Immature natural killer cell (primary cell): Measurements from ENCODE around the gene RUNX1. TPM values are rescaled to one million over a fixed set of nuclear protein-coding genes. Genes with fewer than 3 reads are reported as not detected.

Experiments used
- DNase-seq, 3 donors: peaks; one replicate each; pipeline ENCODE4 v3.0.0; 2022; ENCODE audit warnings: mixed read lengths in 1 of 3
- H3K27ac Mint-ChIP-seq, 6 donors: one replicate each; pipeline ENCODE4 v1.8.0; 2020; ENCODE audit warnings: mixed read lengths in 6 of 6, mild to moderate bottlenecking in 5 of 6, inconsistent platforms in 4 of 6, moderate library complexity in 3 of 6
- H3K27me3 Mint-ChIP-seq, 3 donors: one replicate each; pipeline ENCODE4 v1.8.0; 2020 to 2021; ENCODE audit warnings: low read depth in 3 of 3, mild to moderate bottlenecking in 3 of 3, mixed read lengths in 3 of 3, moderate library complexity in 3 of 3, inconsistent platforms in 1 of 3
- H3K36me3 Mint-ChIP-seq, 3 donors: one replicate each; pipeline ENCODE4 v1.8.0; 2020; ENCODE audit warnings: mixed read lengths in 3 of 3, inconsistent platforms in 2 of 3, mild to moderate bottlenecking in 2 of 3
- H3K4me1 Mint-ChIP-seq, 2 donors: one replicate each; pipeline ENCODE4 v1.8.0; 2020; ENCODE audit warnings: inconsistent platforms in 2 of 2, mild to moderate bottlenecking in 2 of 2, mixed read lengths in 2 of 2, moderate library complexity in 1 of 2
- H3K4me3 Mint-ChIP-seq, 5 donors: one replicate each; pipeline ENCODE4 v1.8.0; 2020; ENCODE audit warnings: mild to moderate bottlenecking in 5 of 5, mixed read lengths in 5 of 5, inconsistent platforms in 3 of 5, moderate library complexity in 3 of 5
- H3K9me3 Mint-ChIP-seq, 6 donors: one replicate each; pipeline ENCODE4 v1.8.0; 2020; ENCODE audit warnings: mild to moderate bottlenecking in 6 of 6, mixed read lengths in 6 of 6, inconsistent platforms in 4 of 6, moderate library complexity in 3 of 6
- polyA plus RNA-seq, 3 donors: library from polyadenylated mRNA; unstranded; fragments of 300-500 nt; fragmentation: Illumina TruSeq; gene quantifications; one replicate each; pipeline ENCODE4 v1.2.3, GENCODE V29; 2021

RUNX1 gene
- polyA plus RNA-seq, 3 donors from 2014 or later = 6.2 to 25.2 (median 10.6) TPM

- H3K9me3 Mint-ChIP-seq = no peaks in the 10 kb centered on the region
- peaks cover 96 to 100% of the 10 kb centered on the region in 2 donors for H3K4me1 Mint-ChIP-seq
- H3K4me3 Mint-ChIP-seq = peak overlapping the region; percentile 48 to 96 (median 60)
- H3K27ac Mint-ChIP-seq = peak overlapping the region; percentile 71 to 100 (median 90)
- no peak for DNase-seq
- peaks cover 3 to 14% (median 10%) of the 10 kb centered on the region in 3 donors for H3K36me3 Mint-ChIP-seq
- peaks cover 2 to 10% (median 7%) of the 10 kb centered on the region in 3 donors for H3K27me3 Mint-ChIP-seq
Measured at GRCh38 chr21:35039595-35040289, 9.4 kb downstream of the RUNX1 start.

- Mint-ChIP-seq H3K27ac (peak overlapping the region; percentile 52 to 100 (median 96)), H3K27me3 (peaks cover 1 to 9% (median 4%) of the 10 kb centered on the region in 3 donors), H3K9me3 (peaks cover 0 to 1% (median 0%) of the 10 kb centered on the region in 6 donors), H3K36me3 (peaks cover 9 to 22% (median 18%) of the 10 kb centered on the region in 3 donors), H3K4me1 (peaks cover 96 to 100% of the 10 kb centered on the region in 2 donors), H3K4me3 (peak overlapping the region in 4 of 5 donors; percentile 2 to 89 (median 17))
- DNase-seq = no peak
Measured at GRCh38 chr21:35038772-35039319, 10.3 kb downstream of the RUNX1 start.

- peak overlapping the region; percentile 50 to 89 (median 74) for H3K4me3 Mint-ChIP-seq
- peaks cover 15 to 29% (median 25%) of the 10 kb centered on the region in 3 donors for H3K36me3 Mint-ChIP-seq
- H3K4me1 Mint-ChIP-seq = peaks cover 96 to 100% of the 10 kb centered on the region in 2 donors
- no peak for DNase-seq
- H3K27ac Mint-ChIP-seq = peak overlapping the region; percentile 89 to 100 (median 96)
- H3K27me3 Mint-ChIP-seq = peaks cover 0 to 9% (median 1%) of the 10 kb centered on the region in 3 donors
- peaks cover 0 to 1% (median 0%) of the 10 kb centered on the region in 6 donors for H3K9me3 Mint-ChIP-seq
Measured at GRCh38 chr21:35037384-35037765, 11.7 kb downstream of the RUNX1 start.

- H3K4me3 Mint-ChIP-seq = peak overlapping the region; percentile 50 to 89 (median 74)
- peaks cover 0 to 1% (median 0%) of the 10 kb centered on the region in 6 donors for H3K9me3 Mint-ChIP-seq
- DNase-seq = peak in 2 of 3 donors; percentile 30 to 50
- peaks cover 96 to 100% of the 10 kb centered on the region in 2 donors for H3K4me1 Mint-ChIP-seq
- H3K27me3 Mint-ChIP-seq = peaks cover 0 to 9% (median 1%) of the 10 kb centered on the region in 3 donors
- H3K36me3 Mint-ChIP-seq = peaks cover 15 to 32% (median 25%) of the 10 kb centered on the region in 3 donors
- peak overlapping the region; percentile 89 to 100 (median 96) for H3K27ac Mint-ChIP-seq
Measured at GRCh38 chr21:35036465-35037383, 12.4 kb downstream of the RUNX1 start.

GRCh38 chr21:35035581-35035980, 13.5 kb downstream of the RUNX1 start:
- Mint-ChIP-seq H3K27me3 (peaks cover 0 to 9% (median 1%) of the 10 kb centered on the region in 3 donors), H3K4me1 (peaks cover 95 to 100% of the 10 kb centered on the region in 2 donors), H3K9me3 (peaks cover 0 to 1% (median 0%) of the 10 kb centered on the region in 6 donors), H3K4me3 (peak overlapping the region in 2 of 5 donors; percentile 27 to 79), H3K36me3 (peaks cover 15 to 27% (median 27%) of the 10 kb centered on the region in 3 donors), H3K27ac (peak overlapping the region in 5 of 6 donors; percentile 76 to 100 (median 94))
- DNase-seq = no peak

GRCh38 chr21:35035116-35035515, 14.0 kb downstream of the RUNX1 start:
- Mint-ChIP-seq H3K36me3 (peaks cover 15 to 32% (median 27%) of the 10 kb centered on the region in 3 donors), H3K4me3 (peak overlapping the region in 2 of 5 donors; percentile 44 to 79), H3K9me3 (peaks cover 0 to 1% (median 0%) of the 10 kb centered on the region in 6 donors), H3K27ac (peak overlapping the region in 5 of 6 donors; percentile 79 to 100 (median 94)), H3K27me3 (peaks cover 0 to 9% (median 1%) of the 10 kb centered on the region in 3 donors), H3K4me1 (peaks cover 96 to 100% of the 10 kb centered on the region in 2 donors)
- no peak for DNase-seq

GRCh38 chr21:35034203-35034926, 14.7 kb downstream of the RUNX1 start:
- Mint-ChIP-seq H3K36me3 (peaks cover 15 to 32% (median 27%) of the 10 kb centered on the region in 3 donors), H3K4me1 (peaks cover 95 to 100% of the 10 kb centered on the region in 2 donors), H3K4me3 (peak overlapping the region in 2 of 5 donors; percentile 44 to 68), H3K9me3 (peaks cover 0 to 1% (median 0%) of the 10 kb centered on the region in 6 donors), H3K27me3 (peaks cover 0 to 9% (median 1%) of the 10 kb centered on the region in 3 donors), H3K27ac (peak overlapping the region; percentile 52 to 100 (median 86))
- no peak for DNase-seq

GRCh38 chr21:35032474-35033263, 16.4 kb downstream of the RUNX1 start:
- Mint-ChIP-seq H3K4me1 (peaks cover 97 to 100% of the 10 kb centered on the region in 2 donors), H3K27me3 (peaks cover 1 to 4% (median 2%) of the 10 kb centered on the region in 3 donors), H3K27ac (peak overlapping the region in 5 of 6 donors; percentile 2 to 67 (median 14)), H3K36me3 (peaks cover 19 to 35% (median 27%) of the 10 kb centered on the region in 3 donors), H3K4me3 (peak overlapping the region in 3 of 5 donors; percentile 2 to 55 (median 52)), H3K9me3 (peaks cover 0 to 1% (median 0%) of the 10 kb centered on the region in 6 donors)
- DNase-seq = no peak

- Mint-ChIP-seq H3K27me3 (peaks cover 4 to 17% (median 7%) of the 10 kb centered on the region in 3 donors), H3K9me3 (no peaks in the 10 kb centered on the region), H3K4me3 (peak overlapping the region; percentile 81 to 93 (median 90)), H3K4me1 (peaks cover 94 to 99% of the 10 kb centered on the region in 2 donors), H3K27ac (peak overlapping the region; percentile 96 to 100 (median 100)), H3K36me3 (peaks cover 13 to 27% (median 15%) of the 10 kb centered on the region in 3 donors)
- no peak for DNase-seq
Measured at GRCh38 chr21:35028451-35028978, 20.6 kb downstream of the RUNX1 start.

GRCh38 chr21:35027563-35028450, 21.3 kb downstream of the RUNX1 start:
- Mint-ChIP-seq H3K9me3 (no peaks in the 10 kb centered on the region), H3K4me3 (peak overlapping the region; percentile 81 to 93 (median 90)), H3K36me3 (peaks cover 9 to 22% (median 11%) of the 10 kb centered on the region in 3 donors), H3K27ac (peak overlapping the region; percentile 96 to 100 (median 100)), H3K27me3 (peaks cover 4 to 17% (median 8%) of the 10 kb centered on the region in 3 donors), H3K4me1 (peaks cover 91 to 96% of the 10 kb centered on the region in 2 donors)
- DNase-seq = peak in 2 of 3 donors; percentile 31 to 36
